GM23338 (cell line): ENCODE results near the gene CTNND2. TPM values are rescaled to one million over a fixed set of nuclear protein-coding genes. Genes with fewer than 3 reads are reported as not detected.

Source experiments
- ATAC-seq: fragments of 200-7000 bp; cut with Tn5 transposase; 3 replicates; pipeline ENCODE4 v1.9.1; 2020
- DNase-seq: peaks from one replicate; pipeline ENCODE4 v3.0.0-alpha.2; 2015; ENCODE audit warnings: low spot score
- H2AFZ ChIP-seq: fragments of 200-600 bp; sonication (generic); 2 replicates; pipeline ENCODE4 v1.8.0; 2016; ENCODE audit warnings: antibody characterized with exemption, mild to moderate bottlenecking, moderate library complexity
- H3F3A ChIP-seq: fragments of 200-600 bp; sonication (generic); replicated peaks from 2 replicates; pipeline ENCODE4 v1.8.0; 2017; ENCODE audit warnings: antibody characterized with exemption, mixed run types, low read depth
- H3K27ac ChIP-seq: fragments of 200-600 bp; sonication (generic); 2 replicates; pipeline ENCODE4 v1.6.1; 2016; ENCODE audit warnings: low read depth
- H3K27me3 ChIP-seq: fragments of 200-600 bp; sonication (generic); 2 replicates; pipeline ENCODE4 v1.8.0; 2016; ENCODE audit warnings: mild to moderate bottlenecking, mixed run types, moderate library complexity; ENCODE audit not compliant: insufficient read depth
- H3K36me3 ChIP-seq: fragments of 200-600 bp; sonication (generic); 2 replicates; pipeline ENCODE4 v1.8.0; 2016; ENCODE audit warnings: mild to moderate bottlenecking; ENCODE audit not compliant: insufficient read depth
- H3K4me1 ChIP-seq: fragments of 200-600 bp; sonication (generic); 2 replicates; pipeline ENCODE4 v1.8.0; 2016; ENCODE audit warnings: mild to moderate bottlenecking, moderate library complexity; ENCODE audit not compliant: insufficient read depth
- H3K4me2 ChIP-seq: fragments of 200-600 bp; sonication (generic); 2 replicates; pipeline ENCODE4 v1.7.1; 2017; ENCODE audit warnings: mixed run types
- H3K4me3 ChIP-seq: fragments of 200-600 bp; sonication (generic); 2 replicates; pipeline ENCODE4 v1.6.1; 2016; ENCODE audit warnings: mixed run types
- H3K79me2 ChIP-seq: fragments of 200-600 bp; sonication (generic); replicated peaks from 2 replicates; pipeline ENCODE4 v1.8.0; 2017; ENCODE audit warnings: mild to moderate bottlenecking; ENCODE audit not compliant: insufficient read depth
- H3K9me2 ChIP-seq: fragments of 200-600 bp; sonication (generic); 2 replicates; pipeline ENCODE4 v1.8.0; 2017; ENCODE audit not compliant: insufficient read depth
- H4K20me1 ChIP-seq: fragments of 200-600 bp; sonication (generic); replicated peaks from 2 replicates; pipeline ENCODE4 v1.8.0; 2017; ENCODE audit warnings: mild to moderate bottlenecking; ENCODE audit not compliant: insufficient read depth
- H3K27ac Mint-ChIP-seq: 2 replicates; pipeline ENCODE4 v1.8.0; 2020; ENCODE audit warnings: inconsistent platforms, mild to moderate bottlenecking, moderate library complexity, mixed read lengths
- H3K27me3 Mint-ChIP-seq: 3 replicates; pipeline ENCODE4 v1.8.0; 2022; ENCODE audit warnings: low read depth, mild to moderate bottlenecking, moderate library complexity, mixed read lengths, inconsistent platforms; ENCODE audit not compliant: insufficient read depth, poor library complexity
- H3K36me3 Mint-ChIP-seq: 3 replicates; pipeline ENCODE4 v1.8.0; 2021; ENCODE audit warnings: low read depth, mild to moderate bottlenecking, inconsistent platforms, moderate library complexity, mixed read lengths
- H3K4me1 Mint-ChIP-seq: 3 replicates; pipeline ENCODE4 v1.8.0; 2020; ENCODE audit warnings: mild to moderate bottlenecking, inconsistent platforms, mixed read lengths
- H3K4me3 Mint-ChIP-seq: 3 replicates; pipeline ENCODE4 v1.8.0; 2021; ENCODE audit warnings: moderate library complexity, mild to moderate bottlenecking, inconsistent platforms, mixed read lengths
- H3K9me3 Mint-ChIP-seq: 3 replicates; pipeline ENCODE4 v1.8.0; 2020; ENCODE audit warnings: moderate library complexity, mild to moderate bottlenecking, inconsistent platforms, mixed read lengths
- CREB1 ChIP-seq: fragments of 250-450 bp; sonication (Bioruptor Pico); IDR thresholded peaks from 2 replicates; pipeline ENCODE4 v1.5.0; 2020; ENCODE audit warnings: low read depth, mild to moderate bottlenecking, moderate library complexity
- CTCF ChIP-seq, 2 experiments: fragments of 200-600 bp in 1 of 2; sonication (generic) in 1 of 2; conservative IDR thresholded peaks; 2 replicates each; pipeline versions ENCODE4 v1.5.1 to v1.6.1; 2016 to 2017; ENCODE audit warnings: antibody characterized with exemption in 2 of 2, low read depth in 2 of 2, mild to moderate bottlenecking in 2 of 2, moderate library complexity in 1 of 2
- ETS1 ChIP-seq: IDR thresholded peaks from 2 replicates; pipeline ENCODE4 v1.6.1; 2016; ENCODE audit warnings: antibody characterized with exemption
- EZH2phosphoT487 ChIP-seq: fragments of 200-600 bp; sonication (generic); IDR thresholded peaks from one replicate; pipeline ENCODE4 v1.8.1; 2018; ENCODE audit warnings: antibody characterized with exemption; ENCODE audit not compliant: unreplicated experiment
- JUNB ChIP-seq: IDR thresholded peaks from one replicate; pipeline ENCODE4 v1.6.1; 2016; ENCODE audit warnings: antibody characterized with exemption; ENCODE audit not compliant: unreplicated experiment
- NANOG ChIP-seq: IDR thresholded peaks from 2 replicates; pipeline ENCODE4 v1.6.1; 2016; ENCODE audit warnings: antibody characterized with exemption, borderline replicate concordance
- REST ChIP-seq: IDR thresholded peaks from one replicate; pipeline ENCODE4 v1.6.1; 2018; ENCODE audit warnings: antibody characterized with exemption; ENCODE audit not compliant: unreplicated experiment
- ZNF331 ChIP-seq: fragments of 250-450 bp; sonication (Bioruptor Pico); IDR thresholded peaks from 2 replicates; pipeline ENCODE4 v1.5.0; 2020; ENCODE audit warnings: low read depth, mild to moderate bottlenecking, moderate library complexity
- ZNF462 ChIP-seq: fragments of 250-450 bp; sonication (Bioruptor Pico); IDR thresholded peaks from 2 replicates; pipeline ENCODE4 v1.5.0; 2020; ENCODE audit warnings: mild to moderate bottlenecking, moderate library complexity
- polyA plus RNA-seq: library from polyadenylated mRNA; unstranded; fragments of >200 nt; fragmentation: Nextera tagmentation; extraction: Ambion mirVana; gene quantifications from 2 replicates; pipeline ENCODE4 v1.2.1, GENCODE V29; 2016
- total RNA-seq: library from RNA; depleted of rRNA; stranded (reverse); fragments of >200 nt; shearing (Covaris generic); gene quantifications from 2 replicates; pipeline ENCODE4 v1.2.3, GENCODE V29; 2014

The CTNND2 gene
- total and polyA plus RNA-seq, 2 experiments from 2014 or later: 5.1 to 7.0 TPM

GRCh38 chr5:11377896-11378295 is 526.4 kb downstream of the CTNND2 start (continued):
- no peak for TF ChIP-seq REST
- TF ChIP-seq EZH2phosphoT487: no peak
- TF ChIP-seq NANOG: no peak

GRCh38 chr5:11372191-11372590 is 532.1 kb downstream of the CTNND2 start:
- Histone ChIP-seq H3K4me1 (peaks cover 18% of the 10 kb centered on the region), H3K79me2 (no peaks in the 10 kb centered on the region), H3K4me3 (no peak overlapping the region), H3K27ac (no peak overlapping the region), H3K9me2 (peaks cover 5% of the 10 kb centered on the region; the same call in 1 of the 2 replicates), H4K20me1 (no peaks in the 10 kb centered on the region), H3K36me3 (no peaks in the 10 kb centered on the region), H2AFZ (no peak overlapping the region), H3F3A (no peaks in the 10 kb centered on the region), H3K27me3 (no peaks in the 10 kb centered on the region), H3K4me2 (no peak overlapping the region)
- Mint-ChIP-seq H3K27me3 (no peaks in the 10 kb centered on the region), H3K36me3 (no peaks in the 10 kb centered on the region), H3K4me3 (no peak overlapping the region), H3K4me1 (peaks cover 27% of the 10 kb centered on the region), H3K9me3 (no peaks in the 10 kb centered on the region), H3K27ac (no peak overlapping the region)
- no peak for DNase-seq
- TF ChIP-seq REST (no peak), JUNB (no peak), ZNF331 (CRISPR knock-in tag) (no peak), CTCF (conservative IDR thresholded peaks at IDR 0.05; ENCODE audit: low read depth in 2 of 2) (no peak), ETS1 (no peak), ZNF462 (CRISPR knock-in tag) (no peak), CREB1 (CRISPR knock-in tag) (no peak)
- no peak for ATAC-seq
